ENCODE measurements around the gene FPGT.
"Not testable (repeated sequence)": the region's sequence is repeated elsewhere in the genome, so short reads cannot be mapped to it uniquely, and the experiment has no call there.

The FPGT gene

DNA sequence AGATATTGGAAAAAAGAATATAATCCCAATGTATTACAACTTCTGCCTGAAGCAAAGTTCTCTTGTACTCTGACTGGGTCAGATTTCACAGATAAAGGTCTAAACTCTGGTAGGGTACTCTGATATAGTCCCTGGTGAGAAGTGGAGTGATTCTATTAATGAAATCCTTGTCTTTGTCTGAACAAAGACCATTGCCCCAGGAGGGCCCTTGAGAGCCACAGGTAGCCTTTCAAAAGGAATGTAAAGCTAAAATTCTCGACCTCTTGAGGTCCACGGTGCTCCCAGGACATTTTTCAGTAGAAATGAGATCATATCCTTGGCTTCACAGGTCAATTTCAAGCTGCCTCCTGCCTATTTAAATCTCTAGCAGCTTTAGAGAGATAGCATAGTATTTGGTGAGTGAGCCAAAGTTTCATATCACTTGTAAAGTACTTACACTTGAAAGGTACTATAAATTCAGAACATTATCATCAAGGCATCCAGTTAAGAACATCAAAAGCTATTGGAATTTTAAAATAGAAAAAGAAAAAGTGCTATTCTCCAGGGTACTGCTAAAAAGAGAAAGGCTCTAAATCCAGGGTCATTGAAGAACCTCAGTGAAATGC lies 47.2 kb downstream of the FPGT start:
- no peaks in the 10 kb centered on the region for H3K27me3 ChIP-seq (ENCODE audit: insufficient read depth, low read depth, severe bottlenecking)
- no peak overlapping the region for H3K4me3 ChIP-seq (ENCODE audit: low read depth, low read length)
- no peak for DNase-seq
- no peaks in the 10 kb centered on the region for H3K36me3 ChIP-seq
- no peak for TF ChIP-seq CTCF (IDR thresholded peaks at IDR 0.05; ENCODE audit: low read depth, low read length)
- H3K9me3 ChIP-seq (ENCODE audit: severe bottlenecking): no peaks in the 10 kb centered on the region
- no peak overlapping the region for H3K27ac ChIP-seq

- DNase-seq: no peak
- no peaks in the 10 kb centered on the region for H3K36me3 ChIP-seq
- TF ChIP-seq CTCF (IDR thresholded peaks at IDR 0.05; ENCODE audit: low read depth, low read length): no peak
- H3K4me3 ChIP-seq (ENCODE audit: low read depth, low read length): no peak overlapping the region
- H3K27me3 ChIP-seq (ENCODE audit: insufficient read depth, low read depth, severe bottlenecking): no peaks in the 10 kb centered on the region
- H3K9me3 ChIP-seq (ENCODE audit: severe bottlenecking): no peaks in the 10 kb centered on the region
- no peak overlapping the region for H3K27ac ChIP-seq
Observed at GRCh38 chr1:74246315-74246714, 48.3 kb downstream of the FPGT start.

- DNase-seq: no peak
- H3K9me3 ChIP-seq (ENCODE audit: severe bottlenecking): no peaks in the 10 kb centered on the region
- H3K36me3 ChIP-seq: no peaks in the 10 kb centered on the region
- no peak overlapping the region for H3K4me3 ChIP-seq (ENCODE audit: low read depth, low read length)
- no peak for TF ChIP-seq CTCF (IDR thresholded peaks at IDR 0.05; ENCODE audit: low read depth, low read length)
- H3K27me3 ChIP-seq (ENCODE audit: insufficient read depth, low read depth, severe bottlenecking): no peaks in the 10 kb centered on the region
- no peak overlapping the region for H3K27ac ChIP-seq
Observed at GRCh38 chr1:74247881-74248528, 50.0 kb downstream of the FPGT start.

GRCh38 chr1:74253243-74253824 lies 55.3 kb downstream of the FPGT start:
- not testable (repeated sequence) for DNase-seq; H3K36me3 ChIP-seq; H3K9me3 ChIP-seq (ENCODE audit: severe bottlenecking); H3K27me3 ChIP-seq (ENCODE audit: insufficient read depth, low read depth, severe bottlenecking); H3K4me3 ChIP-seq (ENCODE audit: low read depth, low read length); H3K27ac ChIP-seq

All from WERI-Rb-1 (cell line).